SK-N-SH (cell line): Measurements from ENCODE around the gene TTLL6.

ENCODE experiments used
- CTCF ChIP-seq: fragments of 200-600 bp; sonication (generic); IDR thresholded peaks from 2 replicates; pipeline ENCODE4 v1.6.1; 2017; ENCODE audit warnings: antibody characterized with exemption, mild to moderate bottlenecking, moderate library complexity
- EP300 ChIP-seq, 2 experiments: IDR thresholded peaks; 2 replicates each; pipeline versions ENCODE4 v1.4.0 to v1.6.1; 2012; ENCODE audit warnings: borderline replicate concordance in 1 of 2, low read depth in 1 of 2, low read length in 1 of 2
- EZH2phosphoT487 ChIP-seq: fragments of 200-600 bp; sonication (generic); IDR thresholded peaks from 2 replicates; pipeline ENCODE4 v1.6.1; 2017; ENCODE audit warnings: low read depth, mixed run types, mild to moderate bottlenecking, antibody characterized with exemption, moderate library complexity, borderline replicate concordance
- FOXJ3 ChIP-seq: sonication (generic); formaldehyde crosslinking; IDR thresholded peaks from 2 replicates; pipeline ENCODE4 v1.5.1; 2020; ENCODE audit warnings: mild to moderate bottlenecking, missing genetic modification reagents
- MXI1 ChIP-seq: IDR thresholded peaks from 2 replicates; pipeline ENCODE4 v1.6.1; 2012; ENCODE audit warnings: mild to moderate bottlenecking, low read depth, low read length, improper control_type of control experiment
- NFIC ChIP-seq: IDR thresholded peaks from 2 replicates; pipeline ENCODE4 v1.4.0; 2012; ENCODE audit warnings: borderline replicate concordance
- POLR2AphosphoS5 ChIP-seq: IDR thresholded peaks from 2 replicates; pipeline ENCODE4 v1.6.1; 2012; ENCODE audit warnings: low read depth, low read length
- RFX5 ChIP-seq: IDR thresholded peaks from 2 replicates; pipeline ENCODE4 v1.6.1; 2012; ENCODE audit warnings: mild to moderate bottlenecking, improper control_type of control experiment, low read length
- SIN3A ChIP-seq: IDR thresholded peaks from 2 replicates; pipeline ENCODE4 v1.6.1; 2012; ENCODE audit warnings: low read depth, mild to moderate bottlenecking, low read length, moderate library complexity, borderline replicate concordance
- TAF1 ChIP-seq: IDR thresholded peaks from 2 replicates; pipeline ENCODE4 v1.6.1; 2012; ENCODE audit warnings: low read depth, mild to moderate bottlenecking, low read length, moderate library complexity, borderline replicate concordance
- TEAD4 ChIP-seq: IDR thresholded peaks from 2 replicates; pipeline ENCODE4 v1.4.0; 2012; ENCODE audit warnings: mild to moderate bottlenecking, borderline replicate concordance; ENCODE audit not compliant: insufficient read depth
- USF1 ChIP-seq: IDR thresholded peaks from 2 replicates; pipeline ENCODE4 v1.4.0; 2012; ENCODE audit warnings: low read depth, borderline replicate concordance
- TF ChIP-seq, protein P1 (sequence below): fragments of 150-350 bp; IDR thresholded peaks from 2 replicates; pipeline ENCODE4 v1.6.1; 2017; ENCODE audit warnings: antibody characterized with exemption, low read length, low read depth, borderline replicate concordance
- TF ChIP-seq, protein P2 (sequence below): IDR thresholded peaks from 2 replicates; pipeline ENCODE4 v1.6.1; 2012; ENCODE audit warnings: mild to moderate bottlenecking, low read depth, low read length, moderate library complexity

DNA sequence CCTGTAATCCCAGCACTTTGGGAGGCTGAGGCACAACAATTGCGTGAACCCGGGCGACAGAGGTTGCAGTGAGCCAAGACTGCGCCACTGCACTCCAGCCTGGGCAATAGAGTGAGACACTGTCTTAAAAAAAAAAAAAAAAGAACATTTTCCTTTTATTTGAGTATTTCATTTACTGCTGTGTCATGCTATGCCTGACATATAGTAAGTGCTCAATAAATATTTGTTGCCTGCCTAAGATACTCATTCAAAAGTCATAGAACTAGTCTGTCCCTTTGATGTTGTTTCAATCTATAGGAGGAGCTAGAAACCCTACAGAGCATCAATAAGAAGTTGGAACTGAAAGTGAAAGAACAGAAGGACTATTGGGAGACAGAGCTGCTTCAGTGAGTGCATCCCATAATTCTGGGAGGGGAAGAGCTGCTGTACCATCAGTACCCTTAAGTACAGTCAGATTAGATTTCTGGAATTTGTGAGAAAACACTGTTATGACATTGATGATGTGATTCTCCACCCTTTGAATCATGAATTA, 33.8 kb upstream of the TTLL6 start:
- TF ChIP-seq TAF1: no peak
- TF ChIP-seq FOXJ3 (CRISPR knock-in tag): no peak
- no peak for TF ChIP-seq CTCF
- TF ChIP-seq POLR2AphosphoS5: no peak
- TF ChIP-seq EZH2phosphoT487: no peak
- TF ChIP-seq, protein P1, sequence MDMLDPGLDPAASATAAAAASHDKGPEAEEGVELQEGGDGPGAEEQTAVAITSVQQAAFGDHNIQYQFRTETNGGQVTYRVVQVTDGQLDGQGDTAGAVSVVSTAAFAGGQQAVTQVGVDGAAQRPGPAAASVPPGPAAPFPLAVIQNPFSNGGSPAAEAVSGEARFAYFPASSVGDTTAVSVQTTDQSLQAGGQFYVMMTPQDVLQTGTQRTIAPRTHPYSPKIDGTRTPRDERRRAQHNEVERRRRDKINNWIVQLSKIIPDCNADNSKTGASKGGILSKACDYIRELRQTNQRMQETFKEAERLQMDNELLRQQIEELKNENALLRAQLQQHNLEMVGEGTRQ: no peak
- no peak for TF ChIP-seq RFX5
- TF ChIP-seq, protein P2, sequence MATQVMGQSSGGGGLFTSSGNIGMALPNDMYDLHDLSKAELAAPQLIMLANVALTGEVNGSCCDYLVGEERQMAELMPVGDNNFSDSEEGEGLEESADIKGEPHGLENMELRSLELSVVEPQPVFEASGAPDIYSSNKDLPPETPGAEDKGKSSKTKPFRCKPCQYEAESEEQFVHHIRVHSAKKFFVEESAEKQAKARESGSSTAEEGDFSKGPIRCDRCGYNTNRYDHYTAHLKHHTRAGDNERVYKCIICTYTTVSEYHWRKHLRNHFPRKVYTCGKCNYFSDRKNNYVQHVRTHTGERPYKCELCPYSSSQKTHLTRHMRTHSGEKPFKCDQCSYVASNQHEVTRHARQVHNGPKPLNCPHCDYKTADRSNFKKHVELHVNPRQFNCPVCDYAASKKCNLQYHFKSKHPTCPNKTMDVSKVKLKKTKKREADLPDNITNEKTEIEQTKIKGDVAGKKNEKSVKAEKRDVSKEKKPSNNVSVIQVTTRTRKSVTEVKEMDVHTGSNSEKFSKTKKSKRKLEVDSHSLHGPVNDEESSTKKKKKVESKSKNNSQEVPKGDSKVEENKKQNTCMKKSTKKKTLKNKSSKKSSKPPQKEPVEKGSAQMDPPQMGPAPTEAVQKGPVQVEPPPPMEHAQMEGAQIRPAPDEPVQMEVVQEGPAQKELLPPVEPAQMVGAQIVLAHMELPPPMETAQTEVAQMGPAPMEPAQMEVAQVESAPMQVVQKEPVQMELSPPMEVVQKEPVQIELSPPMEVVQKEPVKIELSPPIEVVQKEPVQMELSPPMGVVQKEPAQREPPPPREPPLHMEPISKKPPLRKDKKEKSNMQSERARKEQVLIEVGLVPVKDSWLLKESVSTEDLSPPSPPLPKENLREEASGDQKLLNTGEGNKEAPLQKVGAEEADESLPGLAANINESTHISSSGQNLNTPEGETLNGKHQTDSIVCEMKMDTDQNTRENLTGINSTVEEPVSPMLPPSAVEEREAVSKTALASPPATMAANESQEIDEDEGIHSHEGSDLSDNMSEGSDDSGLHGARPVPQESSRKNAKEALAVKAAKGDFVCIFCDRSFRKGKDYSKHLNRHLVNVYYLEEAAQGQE: no peak
- no peak for TF ChIP-seq USF1
- no peak for TF ChIP-seq MXI1
- TF ChIP-seq EP300 (IDR thresholded peaks at IDR 0.05; ENCODE audit: borderline replicate concordance in 1 of 2, low read depth in 1 of 2, low read length in 1 of 2): no peak
- no peak for TF ChIP-seq SIN3A
- no peak for TF ChIP-seq TEAD4
- no peak for TF ChIP-seq NFIC
